ENCODE results near the gene MLIP. TPM values are rescaled to one million over a fixed set of nuclear protein-coding genes. Genes with fewer than 3 reads are reported as not detected.

Gene MLIP
- total RNA-seq, 4 donors from 2014 or later = 4.0 to 8.1 (median 4.2) TPM; not detected in 1

- Histone ChIP-seq H3K4me3 (replicated peaks in 1 of 3) (no peak overlapping the region), H3K36me3 (no peaks in the 10 kb centered on the region), H3K4me1 (no peaks in the 10 kb centered on the region), H3K27me3 (no peaks in the 10 kb centered on the region), H3K9me3 (no peaks in the 10 kb centered on the region), H3K27ac (no peak overlapping the region)
- no peak for DNase-seq
- TF ChIP-seq POLR2A (IDR thresholded peaks at IDR 0.05) = no peak
- TF ChIP-seq CTCF (IDR thresholded peaks at IDR 0.05) = no peak
- 90 to 95% methylated on average over 1 of the region's 1 CpG for whole genome bisulfite sequencing, 2 donors
- intact Hi-C loops (cut with DNase I) = no loop called here
Observed at GRCh38 chr6:54252496-54252895, 141.3 kb downstream of the MLIP start.

- 93 to 94% methylated on average over 4 of the region's 4 CpGs for WGBS, 2 donors
- H3K36me3 ChIP-seq = no peaks in the 10 kb centered on the region
- TF ChIP-seq CTCF (IDR thresholded peaks at IDR 0.05) (no peak), POLR2A (IDR thresholded peaks at IDR 0.05) (no peak)
Observed at GRCh38 chr6:54252916-54253315, 141.7 kb downstream of the MLIP start.

GRCh38 chr6:54254886-54255285 is 143.6 kb downstream of the MLIP start:
- H3K27me3 ChIP-seq = no peaks in the 10 kb centered on the region
- 77 to 90% methylated on average over 2 of the region's 2 CpGs for WGBS, 2 donors
- H3K36me3 ChIP-seq = no peaks in the 10 kb centered on the region
- no peak for TF ChIP-seq POLR2A (IDR thresholded peaks at IDR 0.05)
- TF ChIP-seq CTCF (IDR thresholded peaks at IDR 0.05) = no peak
- intact Hi-C loops (cut with DNase I) = no loop called here
- no peak overlapping the region for H3K4me3 ChIP-seq (replicated peaks in 1 of 3)
- H3K9me3 ChIP-seq = no peaks in the 10 kb centered on the region
- no peak overlapping the region for H3K27ac ChIP-seq
- H3K4me1 ChIP-seq = no peaks in the 10 kb centered on the region
- no peak for DNase-seq

More at GRCh38 chr6:54252916-54253315, 141.7 kb downstream of the MLIP start:
- no peaks in the 10 kb centered on the region for H3K9me3 ChIP-seq
- no peak overlapping the region for H3K27ac ChIP-seq
- H3K4me1 ChIP-seq = no peaks in the 10 kb centered on the region
- intact Hi-C loops (cut with DNase I) = no loop called here
- no peaks in the 10 kb centered on the region for H3K27me3 ChIP-seq
- DNase-seq = no peak
- no peak overlapping the region for H3K4me3 ChIP-seq (replicated peaks in 1 of 3)

GRCh38 chr6:54255886-54256285 is 144.6 kb downstream of the MLIP start:
- TF ChIP-seq CTCF (IDR thresholded peaks at IDR 0.05) = no peak
- no peak for TF ChIP-seq POLR2A (IDR thresholded peaks at IDR 0.05)
- Histone ChIP-seq H3K4me3 (replicated peaks in 1 of 3) (no peak overlapping the region), H3K4me1 (no peaks in the 10 kb centered on the region), H3K9me3 (no peaks in the 10 kb centered on the region), H3K27me3 (no peaks in the 10 kb centered on the region), H3K27ac (no peak overlapping the region), H3K36me3 (no peaks in the 10 kb centered on the region)
- no peak for DNase-seq
- intact Hi-C loops (cut with DNase I) = no loop called here

GRCh38 chr6:54260025-54260424 is 148.8 kb downstream of the MLIP start:
- Histone ChIP-seq H3K4me3 (replicated peaks in 1 of 3) (no peak overlapping the region), H3K9me3 (no peaks in the 10 kb centered on the region), H3K27me3 (no peaks in the 10 kb centered on the region), H3K4me1 (no peaks in the 10 kb centered on the region), H3K27ac (no peak overlapping the region), H3K36me3 (no peaks in the 10 kb centered on the region)
- intact Hi-C loops (cut with DNase I) = no loop called here
- DNase-seq = no peak
- no peak for TF ChIP-seq CTCF (IDR thresholded peaks at IDR 0.05)
- TF ChIP-seq POLR2A (IDR thresholded peaks at IDR 0.05) = no peak
